ENCODE measurements around the gene IZUMO3. TPM values are rescaled to one million over a fixed set of nuclear protein-coding genes. Genes with fewer than 3 reads are reported as not detected.

Gene IZUMO3
- total RNA-seq, result not detected

DNA sequence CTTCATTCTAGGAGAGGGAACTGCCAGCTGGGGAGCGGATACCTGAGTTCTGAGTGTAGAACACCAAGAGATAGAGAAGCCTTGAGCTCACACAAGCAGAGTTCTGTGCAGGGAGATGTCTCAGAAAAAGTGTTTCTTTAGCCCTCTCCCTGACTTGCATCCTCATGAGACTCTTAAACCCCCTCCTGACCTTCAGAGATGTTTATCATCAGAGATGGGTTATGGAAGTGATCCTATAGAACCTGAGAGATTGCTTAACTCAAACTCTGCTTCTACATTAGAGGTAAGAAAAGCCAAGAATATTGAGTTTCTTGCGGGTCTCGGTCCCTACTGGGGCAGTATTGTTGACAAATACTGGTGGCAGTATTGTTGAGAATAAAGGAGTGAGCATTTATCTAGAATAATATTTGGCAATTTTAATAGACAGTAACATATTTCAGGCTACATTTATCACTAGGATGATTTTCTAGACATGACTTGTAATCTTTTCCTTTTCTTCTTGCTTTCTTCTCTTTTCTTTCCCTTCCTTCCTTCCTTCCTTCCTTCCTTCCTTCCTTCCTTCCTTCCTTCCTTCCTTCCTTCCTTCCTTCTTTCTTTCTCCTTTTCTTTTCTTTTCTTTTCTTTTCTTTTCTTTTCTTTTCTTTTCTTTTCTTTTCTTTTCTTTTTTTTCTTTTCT lies at the start of gene IZUMO3:
Gene IZUMO3, minus strand, starts transcription at position 51 of the 676 bp plus-strand sequence. CDS start 248 bp downstream, outside the sequence.
- H3K27me3 ChIP-seq, result no peaks in the 10 kb centered on the region
- 100% methylated on average over 3 of the region's 3 CpGs for WGBS
- DNase-seq (ENCODE audit: low spot score in 2 of 2), result no peak
- no peaks in the 10 kb centered on the region for H3K36me3 ChIP-seq
- no peak for TF ChIP-seq POLR2A (IDR thresholded peaks at IDR 0.05)
- TF ChIP-seq POLR2AphosphoS5 (IDR thresholded peaks at IDR 0.05), result no peak
- TF ChIP-seq, protein P1, sequence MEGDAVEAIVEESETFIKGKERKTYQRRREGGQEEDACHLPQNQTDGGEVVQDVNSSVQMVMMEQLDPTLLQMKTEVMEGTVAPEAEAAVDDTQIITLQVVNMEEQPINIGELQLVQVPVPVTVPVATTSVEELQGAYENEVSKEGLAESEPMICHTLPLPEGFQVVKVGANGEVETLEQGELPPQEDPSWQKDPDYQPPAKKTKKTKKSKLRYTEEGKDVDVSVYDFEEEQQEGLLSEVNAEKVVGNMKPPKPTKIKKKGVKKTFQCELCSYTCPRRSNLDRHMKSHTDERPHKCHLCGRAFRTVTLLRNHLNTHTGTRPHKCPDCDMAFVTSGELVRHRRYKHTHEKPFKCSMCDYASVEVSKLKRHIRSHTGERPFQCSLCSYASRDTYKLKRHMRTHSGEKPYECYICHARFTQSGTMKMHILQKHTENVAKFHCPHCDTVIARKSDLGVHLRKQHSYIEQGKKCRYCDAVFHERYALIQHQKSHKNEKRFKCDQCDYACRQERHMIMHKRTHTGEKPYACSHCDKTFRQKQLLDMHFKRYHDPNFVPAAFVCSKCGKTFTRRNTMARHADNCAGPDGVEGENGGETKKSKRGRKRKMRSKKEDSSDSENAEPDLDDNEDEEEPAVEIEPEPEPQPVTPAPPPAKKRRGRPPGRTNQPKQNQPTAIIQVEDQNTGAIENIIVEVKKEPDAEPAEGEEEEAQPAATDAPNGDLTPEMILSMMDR (IDR thresholded peaks at IDR 0.05), result no peak
- no peak for TF ChIP-seq EP300 (IDR thresholded peaks at IDR 0.05)
- H3K27ac ChIP-seq, result no peak within 1 kb of the TSS
- H3K4me3 ChIP-seq, result no peak within 1 kb of the TSS
- H3K4me1 ChIP-seq, result no peaks in the 10 kb centered on the region
- no peaks in the 10 kb centered on the region for H3K9me3 ChIP-seq

DNA sequence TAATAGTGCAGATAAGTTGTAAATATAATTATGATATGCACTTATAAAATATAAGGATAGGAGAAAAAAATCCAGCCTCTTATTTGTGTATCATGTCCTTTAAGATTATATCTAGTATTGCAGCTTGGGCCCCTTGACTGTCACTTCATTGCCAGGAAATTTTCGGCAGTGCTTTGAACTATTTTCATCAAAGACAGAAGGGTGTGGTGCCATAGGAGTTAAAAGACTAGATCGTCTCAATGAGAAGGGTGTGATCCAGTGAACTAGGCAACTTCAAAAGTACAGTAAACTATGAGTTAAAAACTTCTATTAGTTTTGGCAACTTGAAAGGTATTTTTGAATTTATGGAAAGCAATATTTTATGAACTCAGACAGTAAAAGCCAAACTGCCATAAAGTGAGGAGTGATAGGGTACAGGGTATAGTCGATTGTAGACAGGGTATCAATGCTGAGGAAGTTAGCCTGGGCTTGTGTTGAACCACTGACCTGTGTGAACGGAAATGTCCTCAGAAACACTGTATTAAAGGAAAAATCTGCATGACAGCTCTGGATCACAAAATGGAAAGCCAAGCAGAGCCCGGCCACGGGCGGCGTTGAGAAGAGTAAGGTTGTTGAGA lies 48.6 kb upstream of the IZUMO3 start:
- WGBS, result 55% methylated on average over 8 of the region's 8 CpGs
- no peaks in the 10 kb centered on the region for H3K27me3 ChIP-seq
- H3K27ac ChIP-seq, result no peak overlapping the region
- no peak for DNase-seq (ENCODE audit: low spot score in 2 of 2)
- no peaks in the 10 kb centered on the region for H3K9me3 ChIP-seq
- H3K36me3 ChIP-seq, result no peaks in the 10 kb centered on the region
- no peaks in the 10 kb centered on the region for H3K4me1 ChIP-seq
- no peak overlapping the region for H3K4me3 ChIP-seq
- no peak for TF ChIP-seq POLR2AphosphoS5 (IDR thresholded peaks at IDR 0.05)
- no peak for TF ChIP-seq POLR2A (IDR thresholded peaks at IDR 0.05)
- no peak for TF ChIP-seq EP300 (IDR thresholded peaks at IDR 0.05)
- TF ChIP-seq, protein P1 (IDR thresholded peaks at IDR 0.05), result no peak

GRCh38 chr9:24590432-24590831 lies 44.7 kb upstream of the IZUMO3 start:
- no peaks in the 10 kb centered on the region for H3K9me3 ChIP-seq
- WGBS, result 39% methylated on average over 1 of the region's 1 CpG
- H3K36me3 ChIP-seq, result no peaks in the 10 kb centered on the region
- no peak for DNase-seq (ENCODE audit: low spot score in 2 of 2)
- no peaks in the 10 kb centered on the region for H3K4me1 ChIP-seq
- TF ChIP-seq EP300 (IDR thresholded peaks at IDR 0.05), result no peak
- TF ChIP-seq POLR2A (IDR thresholded peaks at IDR 0.05), result no peak
- TF ChIP-seq POLR2AphosphoS5 (IDR thresholded peaks at IDR 0.05), result no peak
- TF ChIP-seq, protein P1 (IDR thresholded peaks at IDR 0.05), result no peak
- no peak overlapping the region for H3K4me3 ChIP-seq
- no peaks in the 10 kb centered on the region for H3K27me3 ChIP-seq
- H3K27ac ChIP-seq, result no peak overlapping the region

DNA sequence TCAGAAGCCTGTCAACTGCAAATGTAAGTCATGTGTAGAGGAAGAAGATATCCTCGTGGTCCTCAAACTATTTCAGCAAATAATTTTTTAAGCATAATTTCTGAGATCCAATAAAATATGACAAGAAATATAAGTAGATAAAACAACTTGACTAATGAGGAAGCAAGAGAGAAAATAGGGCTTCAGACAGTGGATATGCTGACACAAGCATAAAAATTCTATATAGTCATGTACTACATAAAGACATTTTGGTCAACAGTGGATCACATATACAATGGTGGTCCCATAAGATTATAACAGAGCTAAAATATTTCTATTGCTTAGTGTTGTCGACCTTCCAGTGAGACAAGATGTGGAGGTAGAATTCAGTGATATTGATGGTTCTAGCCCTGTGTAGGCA lies 42.2 kb upstream of the IZUMO3 start:
- Histone ChIP-seq H3K27me3 (no peaks in the 10 kb centered on the region), H3K4me3 (no peak overlapping the region), H3K4me1 (no peaks in the 10 kb centered on the region), H3K36me3 (no peaks in the 10 kb centered on the region), H3K9me3 (no peaks in the 10 kb centered on the region), H3K27ac (no peak overlapping the region)
- WGBS, result 81% methylated on average over 2 of the region's 2 CpGs
- TF ChIP-seq, protein P1 (IDR thresholded peaks at IDR 0.05), result no peak
- TF ChIP-seq POLR2A (IDR thresholded peaks at IDR 0.05), result no peak
- TF ChIP-seq EP300 (IDR thresholded peaks at IDR 0.05), result no peak
- TF ChIP-seq POLR2AphosphoS5 (IDR thresholded peaks at IDR 0.05), result no peak
- DNase-seq (ENCODE audit: low spot score in 2 of 2), result no peak
